Naive B cell (primary cell): ENCODE measurements around the gene AK2. TPM values are rescaled to one million over a fixed set of nuclear protein-coding genes. Genes with fewer than 3 reads are reported as not detected.

ENCODE experiments used
- ATAC-seq, 2 donors: fragments of 150-1000 bp; cut with Tn5 transposase; 2 replicates each; pipeline ENCODE4 v1.10.0; 2021; ENCODE audit warnings: low read depth in 2 of 2, mild to moderate bottlenecking in 2 of 2, moderate library complexity in 2 of 2
- DNase-seq: peaks from one replicate; pipeline ENCODE4 v3.0.0; 2022
- H3K27ac Mint-ChIP-seq, 6 donors: one replicate each; pipeline ENCODE4 v1.8.0; 2020 to 2022; ENCODE audit warnings: mild to moderate bottlenecking in 6 of 6, mixed read lengths in 6 of 6, moderate library complexity in 5 of 6, inconsistent platforms in 2 of 6
- H3K27me3 Mint-ChIP-seq, 3 donors: one replicate each; pipeline ENCODE4 v1.8.0; 2021 to 2022; ENCODE audit warnings: mixed read lengths in 3 of 3, mild to moderate bottlenecking in 1 of 3
- H3K36me3 Mint-ChIP-seq, 2 donors: one replicate each; pipeline ENCODE4 v1.8.0; 2020 to 2022; ENCODE audit warnings: mixed read lengths in 2 of 2, inconsistent platforms in 1 of 2, mild to moderate bottlenecking in 1 of 2
- H3K4me1 Mint-ChIP-seq, 3 donors: one replicate each; pipeline ENCODE4 v1.8.0; 2020 to 2022; ENCODE audit warnings: mixed read lengths in 3 of 3, inconsistent platforms in 1 of 3, mild to moderate bottlenecking in 1 of 3, moderate library complexity in 1 of 3
- H3K4me3 Mint-ChIP-seq, 8 donors: one replicate each; pipeline ENCODE4 v1.8.0; 2020 to 2022; ENCODE audit warnings: mild to moderate bottlenecking in 8 of 8, mixed read lengths in 8 of 8, moderate library complexity in 8 of 8, inconsistent platforms in 2 of 8
- H3K9me3 Mint-ChIP-seq, 7 donors: one replicate each; pipeline ENCODE4 v1.8.0; 2020 to 2022; ENCODE audit warnings: mixed read lengths in 7 of 7, mild to moderate bottlenecking in 5 of 7, inconsistent platforms in 2 of 7, moderate library complexity in 1 of 7
- polyA plus RNA-seq, 6 donors: library from polyadenylated mRNA; unstranded; fragments of 300-500 nt; fragmentation: Illumina TruSeq; gene quantifications; one replicate each; pipeline ENCODE4 v1.2.3, GENCODE V29; 2021; ENCODE audit warnings: low read depth in 6 of 6

Gene AK2
- polyA plus RNA-seq, 6 donors from 2014 or later: 107 to 151 (median 134) TPM

DNA sequence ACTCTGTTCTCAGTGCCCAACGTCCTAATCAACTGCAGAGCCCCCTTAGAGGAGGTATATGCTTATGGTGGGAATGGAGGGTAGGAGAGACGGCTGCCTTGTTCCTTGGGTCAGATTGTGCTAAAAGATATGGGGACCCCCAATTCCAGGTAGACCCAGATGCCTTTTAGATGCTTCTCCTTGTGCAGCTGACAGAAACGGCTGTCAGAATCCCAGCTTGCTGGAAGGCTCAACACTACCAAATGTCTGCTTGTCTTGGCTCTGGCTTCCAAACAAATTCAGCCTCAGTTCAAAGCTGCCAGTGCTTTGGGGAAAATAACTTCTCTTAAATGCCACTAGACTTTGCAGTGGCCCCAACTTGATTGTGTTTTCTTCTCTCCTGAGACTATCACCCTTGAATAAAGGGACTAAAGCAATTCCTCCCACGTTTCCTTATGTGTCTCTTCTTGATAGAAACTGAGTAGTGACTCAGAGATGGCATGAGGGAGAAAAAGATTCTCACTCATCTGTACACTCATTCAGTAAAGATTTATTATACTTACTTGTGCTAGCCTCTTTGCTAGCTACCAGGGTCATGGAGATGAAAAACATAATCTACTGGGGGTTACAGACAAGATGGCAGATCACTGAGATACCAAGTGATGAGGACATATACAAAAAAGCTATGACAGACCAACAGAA, 68.7 kb downstream of the AK2 start:
- Mint-ChIP-seq H3K4me1 (peaks cover 13 to 18% (median 16%) of the 10 kb centered on the region in 3 donors), H3K4me3 (peak overlapping the region in 1 of 8 donors; percentile 61), H3K36me3 (peaks cover 0 to 8% of the 10 kb centered on the region in 2 donors), H3K27me3 (peaks cover 20 to 25% (median 22%) of the 10 kb centered on the region in 3 donors), H3K9me3 (peaks cover 0 to 2% (median 0%) of the 10 kb centered on the region in 7 donors), H3K27ac (no peak overlapping the region)
- ATAC-seq: no peak
- DNase-seq: no peak

DNA sequence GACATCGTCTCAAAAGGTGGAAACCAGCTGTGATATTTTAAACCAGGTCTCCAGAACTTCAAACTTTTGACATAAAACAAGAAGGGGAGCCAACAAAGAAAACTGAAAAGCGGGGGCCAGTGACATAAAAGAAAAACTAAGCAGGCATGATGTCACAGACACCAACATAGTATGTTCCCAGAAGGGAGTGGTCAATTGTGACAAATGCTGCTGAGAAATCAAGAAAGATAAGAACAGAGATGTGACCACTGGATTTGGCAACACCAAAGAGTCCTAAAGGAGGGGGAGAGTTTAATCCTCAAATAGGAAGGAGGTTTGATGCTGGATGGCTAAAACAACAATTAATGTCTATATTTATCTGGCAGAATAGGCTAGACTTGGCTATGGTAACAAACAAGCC, 69.8 kb downstream of the AK2 start:
- H3K4me3 Mint-ChIP-seq: peak overlapping the region in 3 of 8 donors; percentile 61
- peaks cover 0 to under 1% of the 10 kb centered on the region in 2 donors for H3K36me3 Mint-ChIP-seq
- H3K9me3 Mint-ChIP-seq: peaks cover 0 to 2% (median 0%) of the 10 kb centered on the region in 7 donors
- peak overlapping the region in 1 of 6 donors; percentile 15 for H3K27ac Mint-ChIP-seq
- H3K4me1 Mint-ChIP-seq: peaks cover 14 to 24% (median 20%) of the 10 kb centered on the region in 3 donors
- H3K27me3 Mint-ChIP-seq: peaks cover 10 to 14% (median 14%) of the 10 kb centered on the region in 3 donors
- ATAC-seq: no peak
- DNase-seq: no peak

DNA sequence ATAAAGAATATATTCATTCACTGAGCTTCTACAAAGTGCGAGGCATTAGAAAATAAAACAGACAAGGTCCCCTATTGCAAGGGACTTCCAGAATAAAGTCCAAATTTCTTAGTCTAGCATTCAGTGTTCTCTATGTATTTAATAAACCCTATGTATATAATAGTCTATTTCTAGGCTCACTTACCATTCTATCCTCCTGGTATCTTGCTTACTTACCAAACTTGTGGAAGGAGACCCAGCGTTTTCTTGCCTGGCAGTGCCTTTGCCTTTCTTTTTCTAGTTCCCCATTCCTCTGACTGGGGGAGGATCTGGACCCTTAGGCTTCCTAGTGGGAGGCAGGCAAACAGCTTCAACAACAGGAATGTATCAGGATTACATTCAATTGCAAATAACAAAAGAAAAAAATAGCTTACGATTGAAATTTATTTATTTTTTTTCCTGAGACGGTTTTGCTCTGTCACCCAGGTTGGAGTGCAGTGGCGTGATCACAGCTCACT, 71.4 kb downstream of the AK2 start:
- H3K27ac Mint-ChIP-seq: peak overlapping the region in 5 of 6 donors; percentile 56 to 95 (median 87)
- no peak for ATAC-seq
- H3K9me3 Mint-ChIP-seq: peaks cover 0 to 2% (median 0%) of the 10 kb centered on the region in 7 donors

DNA sequence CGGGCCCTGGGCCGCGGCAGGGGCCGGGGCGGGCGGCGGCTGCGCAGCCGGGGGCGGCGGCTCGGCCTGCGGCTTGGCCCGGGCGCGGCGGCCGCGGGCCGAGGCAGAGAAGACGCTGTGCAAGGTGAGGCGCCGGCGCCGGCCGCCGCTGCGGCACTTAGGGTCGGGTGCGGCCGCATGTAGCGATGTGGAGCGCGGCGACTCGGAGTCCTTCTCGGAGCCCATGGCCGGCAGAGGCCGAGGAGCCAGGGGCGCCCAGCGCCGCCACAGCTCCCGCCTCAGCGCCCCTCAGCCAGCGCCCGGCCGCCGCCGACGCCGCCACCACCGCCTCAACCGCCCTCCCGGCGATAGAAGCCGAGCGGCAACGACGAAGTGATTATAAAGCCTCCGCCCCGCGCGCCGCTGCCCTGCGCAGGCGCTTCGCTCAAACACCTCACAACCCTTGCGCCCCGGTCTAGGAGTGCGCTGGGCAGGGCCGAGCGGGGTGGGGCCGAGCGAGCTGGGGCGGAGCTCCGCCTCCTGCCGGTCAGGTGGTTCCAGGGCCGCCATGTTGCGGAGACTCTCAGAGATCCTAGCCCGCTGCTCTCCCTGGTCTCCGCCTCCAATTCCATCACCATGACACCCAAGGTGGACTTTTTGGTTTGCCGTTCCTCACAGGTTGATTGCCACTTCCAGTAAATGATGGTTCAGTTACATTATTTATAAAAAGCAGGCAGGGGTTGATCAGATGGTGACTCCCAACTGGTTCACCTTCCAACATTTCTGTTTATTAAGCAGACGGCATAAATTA, 72.0 kb downstream of the AK2 start, which contains the start of gene RNF19B:
RNF19B (minus strand) TSS at position 349 of the 790 bp plus-strand sequence; CDS start at position 225, 124 bp downstream.
- Mint-ChIP-seq H3K4me1 (peaks cover 28 to 41% (median 36%) of the 10 kb centered on the region in 3 donors), H3K27me3 (peaks cover 0 to 4% (median 0%) of the 10 kb centered on the region in 3 donors), H3K9me3 (peaks cover 0 to 2% (median 0%) of the 10 kb centered on the region in 7 donors), H3K4me3 (peak within 1 kb of the TSS; percentile 87 to 94 (median 91)), H3K36me3 (no peaks in the 10 kb centered on the region), H3K27ac (peak within 1 kb of the TSS; percentile 56 to 95 (median 84))
- DNase-seq: peak; percentile 94
- peak; percentile 89 to 90 for ATAC-seq

More for the DNA sequence above, 71.4 kb downstream of the AK2 start:
- Mint-ChIP-seq H3K36me3 (no peaks in the 10 kb centered on the region), H3K4me1 (peaks cover 24 to 38% (median 33%) of the 10 kb centered on the region in 3 donors), H3K4me3 (peak overlapping the region; percentile 82 to 92 (median 88)), H3K27me3 (peaks cover 0 to 4% (median 0%) of the 10 kb centered on the region in 3 donors)
- no peak for DNase-seq

DNA sequence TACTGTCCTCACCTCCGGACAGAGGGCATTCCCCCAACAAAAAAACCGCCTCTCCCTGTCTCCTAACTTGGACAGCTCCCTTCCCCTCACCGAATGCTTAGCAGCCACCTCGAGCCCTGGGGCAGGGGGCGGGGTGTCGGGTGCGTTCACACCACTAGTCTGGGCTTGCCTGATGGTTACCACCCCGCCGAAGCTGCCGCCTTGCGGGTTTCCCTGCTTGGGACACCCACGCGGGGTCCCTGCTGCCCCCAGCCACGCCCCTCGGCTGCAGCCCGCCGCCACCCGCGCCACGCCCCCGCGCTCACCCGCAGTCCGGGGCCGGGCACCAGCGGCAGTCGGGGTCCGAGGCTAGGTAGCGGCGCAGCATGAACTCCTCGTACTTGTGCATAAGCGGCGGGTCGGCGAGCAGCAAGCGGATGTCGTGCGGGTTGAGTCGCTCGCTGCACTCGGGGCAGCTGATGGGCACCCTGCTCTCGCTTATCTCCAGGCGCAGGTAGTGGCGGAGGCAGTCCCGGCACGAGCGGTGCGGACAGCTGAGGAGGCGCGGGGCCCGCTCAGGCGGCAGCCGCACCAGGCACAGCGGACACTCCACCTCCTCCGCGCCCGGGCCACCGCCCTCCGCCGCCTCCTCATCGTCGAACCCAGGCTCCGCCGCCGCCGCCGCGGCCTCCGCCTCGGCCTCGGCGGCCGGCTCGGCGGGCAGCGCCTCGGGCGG, 72.8 kb downstream of the AK2 start:
- H3K4me3 Mint-ChIP-seq: peak overlapping the region; percentile 79 to 94 (median 91)
- ATAC-seq (peak; percentile 35 to 43), DNase-seq (peak; percentile 64)
- H3K27ac Mint-ChIP-seq: peak overlapping the region in 3 of 6 donors; percentile 70 to 88 (median 87)
- H3K9me3 Mint-ChIP-seq: peaks cover 0 to 2% (median 0%) of the 10 kb centered on the region in 7 donors
- peaks cover 0 to 4% (median 0%) of the 10 kb centered on the region in 3 donors for H3K27me3 Mint-ChIP-seq
- H3K36me3 Mint-ChIP-seq: no peaks in the 10 kb centered on the region
- peaks cover 32 to 48% (median 41%) of the 10 kb centered on the region in 3 donors for H3K4me1 Mint-ChIP-seq

DNA sequence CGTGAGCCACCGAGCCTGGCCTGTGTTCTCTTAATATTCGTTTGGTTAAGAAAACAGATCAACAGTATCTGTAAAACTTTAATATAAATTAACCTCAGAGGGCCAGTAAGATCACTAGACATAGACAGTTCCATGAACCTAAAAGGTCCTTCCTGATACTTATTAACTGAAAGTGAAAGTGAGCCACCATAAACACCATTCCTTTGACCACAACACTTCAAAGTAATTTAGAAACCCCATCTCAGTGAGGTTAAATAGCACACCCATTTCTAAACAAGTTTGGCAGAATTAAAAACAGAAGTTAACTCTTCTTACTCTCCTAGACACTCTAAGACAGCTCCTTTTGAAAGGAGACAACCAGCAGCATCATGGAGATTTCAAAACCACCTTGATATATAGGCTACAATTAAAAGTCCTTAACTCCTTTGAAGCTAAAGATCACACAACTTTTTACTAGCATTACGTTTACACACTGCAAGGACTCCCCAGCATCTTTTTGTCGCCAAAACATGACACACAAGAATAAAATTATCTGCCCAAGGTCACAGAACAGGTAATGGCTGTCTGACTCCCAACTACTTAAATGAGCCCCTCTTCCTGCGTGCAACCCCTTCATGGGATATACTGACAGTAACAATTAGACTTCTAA, 74.3 kb downstream of the AK2 start:
- Mint-ChIP-seq H3K4me1 (peaks cover 42 to 64% (median 57%) of the 10 kb centered on the region in 3 donors), H3K4me3 (peak overlapping the region; percentile 79 to 94 (median 91)), H3K27me3 (no peaks in the 10 kb centered on the region), H3K27ac (peak overlapping the region; percentile 9 to 92 (median 63)), H3K9me3 (peaks cover 0 to 2% (median 0%) of the 10 kb centered on the region in 7 donors), H3K36me3 (no peaks in the 10 kb centered on the region)
- peak in 1 of 2 donors; percentile 4 for ATAC-seq
- DNase-seq: peak; percentile 24

DNA sequence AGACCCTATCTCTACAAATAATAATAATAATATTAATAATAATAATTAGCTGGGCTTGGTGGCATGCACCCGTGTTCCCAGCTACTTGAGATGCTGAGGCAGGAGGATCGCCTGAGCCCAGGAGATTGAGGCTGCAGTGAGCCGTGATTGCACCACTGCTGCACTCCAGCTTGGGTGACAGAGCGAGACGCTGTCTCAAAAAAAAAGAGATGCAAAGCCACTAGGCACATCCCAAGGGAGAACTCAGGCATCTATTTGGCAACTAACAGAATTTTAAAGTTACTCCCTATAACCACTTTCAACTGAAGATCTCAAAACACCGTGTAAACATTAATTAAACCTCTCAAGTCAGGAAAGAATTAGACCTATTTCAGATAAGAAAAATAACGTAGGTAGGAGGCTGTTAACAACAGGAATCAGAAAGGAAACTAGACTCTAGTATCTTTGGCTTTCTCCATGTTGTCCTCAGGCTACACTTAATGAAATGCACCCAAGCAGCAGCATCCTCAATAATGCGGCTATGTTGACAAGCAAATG, 75.8 kb downstream of the AK2 start:
- peak overlapping the region; percentile 24 to 93 (median 53) for H3K4me3 Mint-ChIP-seq
- H3K9me3 Mint-ChIP-seq: peaks cover 0 to 2% (median 0%) of the 10 kb centered on the region in 7 donors
- peaks cover 49 to 77% (median 69%) of the 10 kb centered on the region in 3 donors for H3K4me1 Mint-ChIP-seq
- peaks cover 0 to 7% of the 10 kb centered on the region in 2 donors for H3K36me3 Mint-ChIP-seq
- H3K27ac Mint-ChIP-seq: peak overlapping the region in 4 of 6 donors; percentile 3 to 87 (median 50)
- H3K27me3 Mint-ChIP-seq: no peaks in the 10 kb centered on the region
- ATAC-seq (no peak), DNase-seq (no peak)

DNA sequence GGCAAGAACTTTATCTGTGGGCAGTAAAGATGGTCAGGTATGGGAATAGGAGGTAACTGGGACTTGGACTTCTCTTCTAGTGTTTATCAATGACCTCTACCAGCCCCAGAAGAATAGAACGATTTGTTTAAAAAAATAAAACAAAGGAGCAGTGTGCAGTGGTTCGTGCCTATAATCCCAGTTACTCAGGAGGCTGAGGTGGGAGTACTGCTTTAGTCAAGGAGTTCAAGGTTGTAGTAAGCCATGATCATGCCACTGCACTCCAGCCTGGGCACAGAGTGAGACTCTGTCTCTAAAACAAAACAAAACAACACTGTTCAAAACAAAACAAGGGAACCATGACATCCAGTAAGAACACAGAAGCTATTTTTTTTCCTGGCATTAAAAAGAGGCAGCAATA, 76.3 kb downstream of the AK2 start:
- DNase-seq: no peak
- H3K9me3 Mint-ChIP-seq: peaks cover 0 to 2% (median 0%) of the 10 kb centered on the region in 7 donors
- H3K27ac Mint-ChIP-seq: peak overlapping the region in 2 of 6 donors; percentile 22 to 87
- H3K27me3 Mint-ChIP-seq: no peaks in the 10 kb centered on the region
- H3K36me3 Mint-ChIP-seq: peaks cover 0 to 7% of the 10 kb centered on the region in 2 donors
- no peak for ATAC-seq
- peaks cover 53 to 76% (median 74%) of the 10 kb centered on the region in 3 donors for H3K4me1 Mint-ChIP-seq
- H3K4me3 Mint-ChIP-seq: peak overlapping the region in 5 of 8 donors; percentile 35 to 93 (median 72)

DNA sequence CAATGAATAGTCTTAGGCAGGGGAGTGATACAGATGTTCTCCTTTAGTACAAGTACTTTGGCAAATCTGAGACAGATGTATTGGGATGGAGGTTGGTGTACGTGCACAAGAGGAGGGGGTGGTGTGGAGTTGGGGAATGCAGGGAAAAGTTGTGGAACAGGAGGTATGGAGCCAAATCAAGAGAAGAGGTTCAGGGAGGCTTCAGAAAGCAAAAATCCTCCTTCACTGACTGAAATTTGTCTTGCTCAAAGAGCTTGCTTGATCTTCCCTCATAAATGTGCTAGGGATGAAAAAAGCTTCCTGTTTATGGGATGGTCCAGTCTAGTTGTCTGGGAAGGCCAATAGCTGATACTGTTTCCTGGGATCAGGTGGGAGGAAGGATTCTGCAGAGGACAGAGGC, 77.9 kb downstream of the AK2 start:
- H3K36me3 Mint-ChIP-seq: peaks cover 0 to 11% of the 10 kb centered on the region in 2 donors
- DNase-seq: no peak
- peak overlapping the region in 5 of 8 donors; percentile 1 to 63 (median 10) for H3K4me3 Mint-ChIP-seq
- no peaks in the 10 kb centered on the region for H3K9me3 Mint-ChIP-seq
- H3K4me1 Mint-ChIP-seq: peaks cover 56 to 73% (median 72%) of the 10 kb centered on the region in 3 donors
- no peak overlapping the region for H3K27ac Mint-ChIP-seq
- no peaks in the 10 kb centered on the region for H3K27me3 Mint-ChIP-seq
- ATAC-seq: no peak
